CD4-positive, CD25-positive, alpha-beta regulatory T cell (primary cell): ENCODE measurements around the gene ABCA9. TPM values are rescaled to one million over a fixed set of nuclear protein-coding genes. Genes with fewer than 3 reads are reported as not detected.

Experiments used
- ATAC-seq, 2 donors: fragments of 150-1000 bp; cut with Tn5 transposase; one replicate each; pipeline ENCODE4 v1.10.0; 2021; ENCODE audit warnings: low read depth in 2 of 2, moderate number of reproducible peaks in 2 of 2, moderate library complexity in 1 of 2
- DNase-seq, 3 donors: peaks; one replicate each; pipeline versions ENCODE4 v3.0.0 to v3.0.0-alpha.2; 2012 to 2022; ENCODE audit warnings: mixed read lengths in 1 of 3
- H3K27ac ChIP-seq: one replicate; pipeline ENCODE4 v1.7.0; 2013; ENCODE audit warnings: mild to moderate bottlenecking, low read length; ENCODE audit not compliant: insufficient read depth, poor library complexity, severe bottlenecking
- H3K27me3 ChIP-seq: one replicate; pipeline ENCODE4 v1.7.0; 2013; ENCODE audit warnings: low read length; ENCODE audit not compliant: control insufficient read depth, insufficient read depth
- H3K36me3 ChIP-seq: one replicate; pipeline ENCODE4 v1.7.0; 2013; ENCODE audit warnings: mild to moderate bottlenecking, low read length, moderate library complexity; ENCODE audit not compliant: control insufficient read depth, insufficient read depth
- H3K4me1 ChIP-seq: 2 replicates; pipeline ENCODE4 v1.7.0; 2013; ENCODE audit warnings: mild to moderate bottlenecking, low read length; ENCODE audit not compliant: insufficient read depth, control insufficient read depth, poor library complexity, severe bottlenecking
- H3K4me3 ChIP-seq: one replicate; pipeline ENCODE4 v1.7.0; 2013; ENCODE audit warnings: low read depth, mild to moderate bottlenecking, low read length, moderate library complexity
- H3K9me3 ChIP-seq, 2 experiments: 1 replicate in 1 of 2; 2 replicates in 1 of 2; pipeline ENCODE4 v1.7.0; 2013; ENCODE audit warnings: low read length in 2 of 2, mild to moderate bottlenecking in 1 of 2, moderate library complexity in 1 of 2; ENCODE audit not compliant: control insufficient read depth in 2 of 2
- H3K27ac Mint-ChIP-seq, 3 donors: one replicate each; pipeline ENCODE4 v1.8.0; 2020 to 2022; ENCODE audit warnings: mild to moderate bottlenecking in 3 of 3, mixed read lengths in 3 of 3, moderate library complexity in 2 of 3
- H3K27me3 Mint-ChIP-seq: one replicate; pipeline ENCODE4 v1.8.0; 2022; ENCODE audit warnings: mild to moderate bottlenecking, mixed read lengths
- H3K36me3 Mint-ChIP-seq: one replicate; pipeline ENCODE4 v1.8.0; 2020; ENCODE audit warnings: mixed read lengths
- H3K4me1 Mint-ChIP-seq, 4 donors: one replicate each; pipeline ENCODE4 v1.8.0; 2020 to 2022; ENCODE audit warnings: mixed read lengths in 4 of 4, mild to moderate bottlenecking in 1 of 4
- H3K4me3 Mint-ChIP-seq, 4 donors: one replicate each; pipeline ENCODE4 v1.8.0; 2020 to 2022; ENCODE audit warnings: mild to moderate bottlenecking in 4 of 4, mixed read lengths in 4 of 4, moderate library complexity in 3 of 4
- H3K9me3 Mint-ChIP-seq, 7 donors: one replicate each; pipeline ENCODE4 v1.8.0; 2020 to 2022; ENCODE audit warnings: mixed read lengths in 7 of 7, mild to moderate bottlenecking in 3 of 7, moderate library complexity in 2 of 7
- polyA plus RNA-seq, 4 donors: library from polyadenylated mRNA; unstranded; fragments of 300-500 nt; fragmentation: Illumina TruSeq; gene quantifications; one replicate each; pipeline ENCODE4 v1.2.3, GENCODE V29; 2021
- total RNA-seq: library from RNA; stranded (reverse); gene quantifications from one replicate; pipeline ENCODE4 v1.2.3, GENCODE V29; 2022

Gene ABCA9
- total and polyA plus RNA-seq, 5 donors from 2014 or later, result not detected

DNA sequence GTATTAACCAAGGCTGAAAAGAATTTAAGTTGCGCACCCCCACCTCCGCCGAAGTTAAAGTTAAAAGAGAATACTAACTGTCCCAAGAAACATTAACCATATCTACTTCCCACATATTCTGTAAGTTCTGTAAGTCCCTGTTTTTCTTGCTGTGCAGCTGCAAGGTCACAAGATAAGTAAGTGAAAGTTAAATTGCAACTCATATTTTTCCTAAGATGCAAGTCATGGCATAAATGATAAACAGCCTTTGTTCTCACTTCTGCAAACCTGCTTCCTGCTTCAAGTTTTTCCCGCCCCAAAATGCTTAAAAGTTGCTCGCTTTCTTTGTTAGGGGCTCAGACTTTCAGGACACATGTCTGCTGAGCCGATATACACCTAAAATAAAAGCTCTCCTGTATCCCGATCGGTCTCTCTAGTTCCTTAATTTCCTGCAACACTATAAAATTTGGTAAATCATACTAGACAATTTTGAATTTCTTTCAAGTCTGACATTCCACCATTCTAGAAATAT is 32.6 kb upstream of the ABCA9 start:
- Mint-ChIP-seq H3K4me1 (no peaks in the 10 kb centered on the region), H3K27ac (no peak overlapping the region), H3K9me3 (peaks cover 0 to 5% (median 0%) of the 10 kb centered on the region in 7 donors), H3K4me3 (no peak overlapping the region), H3K27me3 (peaks cover 19% of the 10 kb centered on the region), H3K36me3 (no peaks in the 10 kb centered on the region)
- H3K27me3 ChIP-seq, result peaks cover 8% of the 10 kb centered on the region
- no peak overlapping the region for H3K4me3 ChIP-seq
- H3K4me1 ChIP-seq, result no peaks in the 10 kb centered on the region
- DNase-seq (no peak), ATAC-seq (no peak)
- H3K36me3 ChIP-seq, result no peaks in the 10 kb centered on the region
- no peak overlapping the region for H3K27ac ChIP-seq
- no peaks in the 10 kb centered on the region for H3K9me3 ChIP-seq

DNA sequence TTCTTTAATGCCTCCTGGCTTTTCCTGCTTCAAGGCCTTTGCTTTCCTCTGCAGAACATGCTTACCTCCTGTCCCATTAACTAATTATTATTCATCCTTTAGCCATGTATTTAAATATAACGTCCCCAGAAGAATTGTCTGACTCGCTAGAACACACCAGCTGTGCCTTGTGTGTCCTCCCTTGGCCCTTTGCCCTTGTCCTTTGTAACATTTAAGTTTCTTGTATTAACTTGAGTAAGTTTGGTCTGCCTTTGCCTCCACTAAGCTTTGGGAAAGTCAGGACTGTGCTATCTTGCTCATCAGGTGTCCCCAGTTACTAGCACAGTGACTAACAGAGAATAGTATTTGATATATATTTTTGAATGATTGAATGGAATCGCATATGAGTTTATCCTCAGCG is 29.6 kb upstream of the ABCA9 start:
- Mint-ChIP-seq H3K9me3 (peaks cover 0 to 5% (median 0%) of the 10 kb centered on the region in 7 donors), H3K27ac (no peak overlapping the region), H3K27me3 (peaks cover 19% of the 10 kb centered on the region), H3K4me1 (no peaks in the 10 kb centered on the region), H3K4me3 (no peak overlapping the region), H3K36me3 (no peaks in the 10 kb centered on the region)
- Histone ChIP-seq H3K4me3 (no peak overlapping the region), H3K27ac (no peak overlapping the region), H3K4me1 (no peaks in the 10 kb centered on the region), H3K27me3 (peaks cover 8% of the 10 kb centered on the region), H3K9me3 (no peaks in the 10 kb centered on the region), H3K36me3 (no peaks in the 10 kb centered on the region)
- no peak for ATAC-seq
- no peak for DNase-seq

DNA sequence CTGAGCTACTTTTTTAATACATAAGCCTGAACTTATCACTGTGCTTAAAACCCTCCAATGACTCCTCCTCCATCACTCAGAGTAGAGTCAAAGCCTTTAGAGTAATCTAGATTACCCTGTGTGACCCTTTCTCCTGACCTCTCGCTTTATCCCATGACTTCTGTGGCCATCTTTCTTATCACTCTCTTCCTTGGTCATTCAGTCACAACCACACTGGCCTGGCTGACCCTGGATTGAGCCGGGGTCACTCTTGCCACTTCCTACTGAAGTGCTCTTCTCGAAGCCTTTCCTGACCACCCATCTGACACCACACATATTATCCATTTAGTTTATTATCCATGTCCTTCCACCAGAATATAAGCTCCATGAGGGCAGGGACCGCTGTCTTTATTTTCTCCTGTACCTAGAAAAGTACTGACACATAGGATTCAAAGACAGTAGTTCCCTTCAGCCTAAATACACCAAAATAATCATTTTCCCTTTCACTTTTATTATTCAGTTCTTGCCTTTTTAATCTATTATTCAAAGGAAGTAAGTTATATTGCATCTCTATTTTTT is 28.0 kb upstream of the ABCA9 start:
- no peaks in the 10 kb centered on the region for H3K4me1 Mint-ChIP-seq

DNA sequence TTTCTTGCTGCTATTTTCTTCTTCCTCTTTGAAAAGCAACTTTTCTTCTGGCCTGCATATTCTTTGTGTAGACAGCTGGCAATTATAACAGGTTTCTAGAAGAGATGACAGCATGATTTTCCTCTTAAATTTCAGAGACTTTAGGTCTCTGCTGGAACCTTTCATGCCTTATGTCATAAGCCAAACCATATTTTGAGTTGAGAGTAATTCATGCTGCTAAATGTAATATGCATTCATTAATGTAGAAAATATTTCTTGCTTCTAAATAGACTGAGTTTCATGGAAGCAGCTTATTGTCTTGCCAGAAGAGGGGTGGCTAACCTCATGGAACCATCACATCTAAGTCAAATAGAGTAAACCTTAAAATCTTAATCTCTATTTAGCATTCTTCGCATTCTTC is 25.9 kb upstream of the ABCA9 start:
- Histone ChIP-seq H3K4me1 (no peaks in the 10 kb centered on the region), H3K36me3 (no peaks in the 10 kb centered on the region), H3K4me3 (no peak overlapping the region), H3K27me3 (peaks cover 2% of the 10 kb centered on the region), H3K27ac (no peak overlapping the region), H3K9me3 (no peaks in the 10 kb centered on the region)
- Mint-ChIP-seq H3K4me1 (no peaks in the 10 kb centered on the region), H3K27me3 (peaks cover 9% of the 10 kb centered on the region), H3K27ac (no peak overlapping the region), H3K9me3 (peaks cover 0 to 5% (median 0%) of the 10 kb centered on the region in 7 donors), H3K36me3 (no peaks in the 10 kb centered on the region), H3K4me3 (no peak overlapping the region)
- DNase-seq (no peak), ATAC-seq (no peak)

More for the DNA sequence above, 28.0 kb upstream of the ABCA9 start:
- Mint-ChIP-seq H3K27ac (no peak overlapping the region), H3K9me3 (peaks cover 0 to 5% (median 0%) of the 10 kb centered on the region in 7 donors), H3K4me3 (no peak overlapping the region), H3K27me3 (peaks cover 13% of the 10 kb centered on the region), H3K36me3 (no peaks in the 10 kb centered on the region)
- H3K9me3 ChIP-seq, result no peaks in the 10 kb centered on the region
- DNase-seq, result no peak
- peaks cover 6% of the 10 kb centered on the region for H3K27me3 ChIP-seq
- H3K36me3 ChIP-seq, result no peaks in the 10 kb centered on the region
- no peaks in the 10 kb centered on the region for H3K4me1 ChIP-seq
- H3K4me3 ChIP-seq, result no peak overlapping the region
- H3K27ac ChIP-seq, result no peak overlapping the region
- no peak for ATAC-seq

DNA sequence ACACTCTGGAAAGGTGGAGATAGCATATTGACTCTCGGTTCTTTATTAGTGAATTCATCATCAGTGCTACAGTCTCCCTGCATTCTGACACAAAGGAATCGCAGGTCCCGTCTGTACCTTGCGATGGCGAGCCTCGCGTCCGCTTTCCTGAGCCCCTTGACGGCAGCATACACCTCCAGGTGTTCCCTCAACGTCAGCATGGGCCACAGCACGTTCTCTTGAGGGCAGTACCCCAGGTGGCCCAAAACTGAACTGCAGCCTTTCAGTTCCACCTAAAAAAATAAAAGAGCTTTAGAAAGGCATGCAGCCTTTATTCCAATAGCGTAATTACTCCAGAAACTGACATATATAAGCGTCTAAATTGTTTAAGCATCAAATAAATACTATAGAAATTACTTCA is 24.2 kb upstream of the ABCA9 start:
- Histone ChIP-seq H3K27ac (no peak overlapping the region), H3K9me3 (no peaks in the 10 kb centered on the region), H3K36me3 (no peaks in the 10 kb centered on the region), H3K27me3 (no peaks in the 10 kb centered on the region), H3K4me3 (no peak overlapping the region), H3K4me1 (no peaks in the 10 kb centered on the region)
- peaks cover 0 to 4% (median 0%) of the 10 kb centered on the region in 7 donors for H3K9me3 Mint-ChIP-seq
- DNase-seq (peak in 1 of 3 donors; percentile 7), ATAC-seq (no peak)
- H3K4me3 Mint-ChIP-seq, result no peak overlapping the region
- peaks cover 2% of the 10 kb centered on the region for H3K27me3 Mint-ChIP-seq
- no peak overlapping the region for H3K27ac Mint-ChIP-seq
- no peaks in the 10 kb centered on the region for H3K4me1 Mint-ChIP-seq
- no peaks in the 10 kb centered on the region for H3K36me3 Mint-ChIP-seq

DNA sequence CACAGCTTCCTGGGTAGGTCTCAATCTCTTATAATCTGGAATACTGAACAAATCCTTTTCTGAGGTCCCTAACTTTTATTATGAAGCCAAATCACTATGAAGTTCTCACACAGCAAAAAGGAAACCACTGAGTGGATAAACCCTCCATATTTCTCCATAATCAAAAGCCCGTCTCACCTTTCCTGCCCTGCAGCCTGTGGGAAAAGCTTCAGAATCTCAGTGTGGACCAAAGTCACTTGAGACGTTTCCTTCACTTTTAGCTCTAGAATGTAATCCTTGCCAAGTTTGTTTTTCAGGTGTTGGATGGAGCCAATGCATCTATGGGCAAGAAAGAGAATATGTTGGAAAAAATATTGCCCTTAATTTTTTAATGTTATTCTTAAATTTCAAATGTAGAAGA is 22.0 kb upstream of the ABCA9 start:
- DNase-seq, result no peak
- Histone ChIP-seq H3K4me1 (no peaks in the 10 kb centered on the region), H3K4me3 (no peak overlapping the region), H3K27ac (no peak overlapping the region), H3K9me3 (no peaks in the 10 kb centered on the region), H3K36me3 (no peaks in the 10 kb centered on the region), H3K27me3 (no peaks in the 10 kb centered on the region)
- no peak overlapping the region for H3K4me3 Mint-ChIP-seq
- H3K36me3 Mint-ChIP-seq, result no peaks in the 10 kb centered on the region
- H3K27me3 Mint-ChIP-seq, result no peaks in the 10 kb centered on the region
- peaks cover 0 to 6% (median 0%) of the 10 kb centered on the region in 7 donors for H3K9me3 Mint-ChIP-seq
- H3K4me1 Mint-ChIP-seq, result no peaks in the 10 kb centered on the region
- ATAC-seq, result no peak
- no peak overlapping the region for H3K27ac Mint-ChIP-seq

DNA sequence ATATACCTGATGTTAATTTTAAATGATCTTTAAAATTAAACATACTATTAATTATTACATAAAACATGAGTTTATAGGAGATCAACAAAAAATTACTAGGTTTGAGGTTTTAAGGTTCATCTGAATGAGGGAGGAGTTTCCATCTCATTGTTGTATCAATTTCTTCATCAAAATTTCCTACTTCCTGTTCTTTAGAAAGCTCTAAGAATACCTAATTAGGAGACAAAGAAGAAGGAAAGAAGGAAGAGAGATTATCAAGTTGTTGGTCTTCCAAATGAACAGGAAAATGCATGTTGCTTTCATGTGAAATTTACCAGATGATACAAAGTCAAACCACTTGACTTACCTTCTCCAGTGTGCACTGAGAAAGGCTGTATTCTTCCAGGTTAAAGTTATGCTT is 18.1 kb upstream of the ABCA9 start:
- DNase-seq, result no peak
- H3K36me3 ChIP-seq, result no peaks in the 10 kb centered on the region
- H3K4me1 Mint-ChIP-seq, result no peaks in the 10 kb centered on the region
- H3K4me3 Mint-ChIP-seq, result no peak overlapping the region
- H3K27ac Mint-ChIP-seq, result no peak overlapping the region
- no peak overlapping the region for H3K4me3 ChIP-seq
- no peaks in the 10 kb centered on the region for H3K4me1 ChIP-seq
- H3K27me3 Mint-ChIP-seq, result no peaks in the 10 kb centered on the region
- no peak for ATAC-seq
- H3K27me3 ChIP-seq, result no peaks in the 10 kb centered on the region
- H3K36me3 Mint-ChIP-seq, result no peaks in the 10 kb centered on the region
- no peaks in the 10 kb centered on the region for H3K9me3 ChIP-seq
- no peak overlapping the region for H3K27ac ChIP-seq
- H3K9me3 Mint-ChIP-seq, result peaks cover 0 to 12% (median 4%) of the 10 kb centered on the region in 7 donors

DNA sequence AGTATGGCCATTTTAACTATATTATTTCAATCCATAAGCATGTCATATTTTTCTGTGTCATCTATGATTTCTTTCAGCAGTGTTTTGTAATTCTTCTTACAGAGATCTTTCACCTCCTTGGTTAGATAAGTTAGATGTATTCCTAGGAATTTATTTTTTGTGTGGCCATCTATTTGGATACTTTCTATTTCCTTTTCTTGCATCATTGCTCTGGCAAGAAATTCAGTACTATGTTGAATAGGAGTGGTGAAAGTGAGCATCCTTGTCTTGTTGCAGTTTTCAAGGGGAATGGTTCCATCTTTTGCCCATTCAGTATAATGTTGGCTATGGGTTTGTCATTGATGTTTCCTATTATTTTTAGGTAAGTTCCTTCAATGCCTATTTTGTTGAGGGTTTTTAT is 15.1 kb upstream of the ABCA9 start:
- H3K9me3 ChIP-seq, result no peaks in the 10 kb centered on the region
- Mint-ChIP-seq H3K4me3 (no peak overlapping the region), H3K4me1 (peaks cover 0 to 4% (median 0%) of the 10 kb centered on the region in 4 donors), H3K36me3 (no peaks in the 10 kb centered on the region), H3K27me3 (no peaks in the 10 kb centered on the region), H3K27ac (no peak overlapping the region), H3K9me3 (peaks cover 0 to 13% (median 6%) of the 10 kb centered on the region in 7 donors)
- no peaks in the 10 kb centered on the region for H3K4me1 ChIP-seq
- no peaks in the 10 kb centered on the region for H3K36me3 ChIP-seq
- no peak overlapping the region for H3K27ac ChIP-seq
- ATAC-seq, result no peak
- H3K4me3 ChIP-seq, result no peak overlapping the region
- no peaks in the 10 kb centered on the region for H3K27me3 ChIP-seq
- DNase-seq, result no peak
